Measurements from ENCODE around the gene PTGES3L. TPM values are rescaled to one million over a fixed set of nuclear protein-coding genes. Genes with fewer than 3 reads are reported as not detected.
A peak's percentile ranks its signal among the peaks of the same experiment; 100 is the strongest.

PTGES3L gene
- total and polyA plus RNA-seq, 2 of the 13 experiments (the other 11 are each of a cell fraction or from before 2014, with no cell fraction given) = 1.2 to 2.9 TPM

DNA sequence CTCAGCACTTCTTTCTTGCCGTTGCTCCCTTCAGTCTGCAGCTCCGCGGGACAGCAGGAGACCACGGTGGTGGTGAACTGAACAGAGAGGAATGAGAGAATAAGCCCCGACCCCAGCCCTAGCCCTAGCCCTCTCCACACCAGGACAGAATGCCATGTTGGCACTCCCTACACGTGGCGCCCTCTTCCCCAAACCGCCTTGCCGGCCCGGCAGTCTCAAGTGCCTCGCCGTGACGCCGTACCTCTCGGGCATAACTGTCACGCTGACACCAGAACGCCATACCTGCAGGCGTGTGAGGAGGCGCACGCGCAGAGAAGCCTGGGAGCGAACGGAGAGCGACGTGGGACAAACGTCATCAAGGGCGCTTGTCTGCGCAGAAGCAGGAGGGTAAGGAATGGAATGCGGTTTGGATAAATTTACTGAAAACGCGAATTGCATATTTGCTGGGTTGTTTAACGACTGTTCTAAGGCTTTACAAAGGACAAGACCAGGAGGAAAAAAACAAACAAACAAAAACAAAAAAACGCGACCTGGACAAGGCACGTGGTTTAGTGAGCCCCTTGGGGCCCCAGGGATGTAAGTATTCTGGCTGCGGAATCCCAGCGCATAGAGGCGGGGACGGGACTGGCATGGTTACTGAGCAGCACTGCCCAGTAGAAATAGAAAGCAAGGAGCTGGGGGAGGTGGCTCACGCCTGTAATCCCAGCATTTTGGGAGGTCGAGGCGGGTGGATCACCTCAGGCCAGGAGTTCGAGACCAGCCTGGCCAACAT is 15.5 kb downstream of the PTGES3L start, which contains the start of gene AARSD1 (continued):
- TF ChIP-seq, protein P1, sequence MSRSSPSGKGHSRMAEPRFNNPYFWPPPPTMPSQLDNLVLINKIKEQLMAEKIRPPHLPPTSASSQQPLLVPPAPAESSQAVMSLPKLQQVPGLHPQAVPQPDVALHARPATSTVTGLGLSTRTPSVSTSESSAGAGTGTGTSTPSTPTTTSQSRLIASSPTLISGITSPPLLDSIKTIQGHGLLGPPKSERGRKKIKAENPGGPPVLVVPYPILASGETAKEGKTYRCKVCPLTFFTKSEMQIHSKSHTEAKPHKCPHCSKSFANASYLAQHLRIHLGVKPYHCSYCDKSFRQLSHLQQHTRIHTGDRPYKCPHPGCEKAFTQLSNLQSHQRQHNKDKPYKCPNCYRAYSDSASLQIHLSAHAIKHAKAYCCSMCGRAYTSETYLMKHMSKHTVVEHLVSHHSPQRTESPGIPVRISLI (CRISPR knock-in tag; IDR thresholded peaks at IDR 0.05; ENCODE audit: borderline replicate concordance) = 0 out of 2 replicates have a peak, but pooled peaks have one; percentile 12
- TF ChIP-seq, protein P2, sequence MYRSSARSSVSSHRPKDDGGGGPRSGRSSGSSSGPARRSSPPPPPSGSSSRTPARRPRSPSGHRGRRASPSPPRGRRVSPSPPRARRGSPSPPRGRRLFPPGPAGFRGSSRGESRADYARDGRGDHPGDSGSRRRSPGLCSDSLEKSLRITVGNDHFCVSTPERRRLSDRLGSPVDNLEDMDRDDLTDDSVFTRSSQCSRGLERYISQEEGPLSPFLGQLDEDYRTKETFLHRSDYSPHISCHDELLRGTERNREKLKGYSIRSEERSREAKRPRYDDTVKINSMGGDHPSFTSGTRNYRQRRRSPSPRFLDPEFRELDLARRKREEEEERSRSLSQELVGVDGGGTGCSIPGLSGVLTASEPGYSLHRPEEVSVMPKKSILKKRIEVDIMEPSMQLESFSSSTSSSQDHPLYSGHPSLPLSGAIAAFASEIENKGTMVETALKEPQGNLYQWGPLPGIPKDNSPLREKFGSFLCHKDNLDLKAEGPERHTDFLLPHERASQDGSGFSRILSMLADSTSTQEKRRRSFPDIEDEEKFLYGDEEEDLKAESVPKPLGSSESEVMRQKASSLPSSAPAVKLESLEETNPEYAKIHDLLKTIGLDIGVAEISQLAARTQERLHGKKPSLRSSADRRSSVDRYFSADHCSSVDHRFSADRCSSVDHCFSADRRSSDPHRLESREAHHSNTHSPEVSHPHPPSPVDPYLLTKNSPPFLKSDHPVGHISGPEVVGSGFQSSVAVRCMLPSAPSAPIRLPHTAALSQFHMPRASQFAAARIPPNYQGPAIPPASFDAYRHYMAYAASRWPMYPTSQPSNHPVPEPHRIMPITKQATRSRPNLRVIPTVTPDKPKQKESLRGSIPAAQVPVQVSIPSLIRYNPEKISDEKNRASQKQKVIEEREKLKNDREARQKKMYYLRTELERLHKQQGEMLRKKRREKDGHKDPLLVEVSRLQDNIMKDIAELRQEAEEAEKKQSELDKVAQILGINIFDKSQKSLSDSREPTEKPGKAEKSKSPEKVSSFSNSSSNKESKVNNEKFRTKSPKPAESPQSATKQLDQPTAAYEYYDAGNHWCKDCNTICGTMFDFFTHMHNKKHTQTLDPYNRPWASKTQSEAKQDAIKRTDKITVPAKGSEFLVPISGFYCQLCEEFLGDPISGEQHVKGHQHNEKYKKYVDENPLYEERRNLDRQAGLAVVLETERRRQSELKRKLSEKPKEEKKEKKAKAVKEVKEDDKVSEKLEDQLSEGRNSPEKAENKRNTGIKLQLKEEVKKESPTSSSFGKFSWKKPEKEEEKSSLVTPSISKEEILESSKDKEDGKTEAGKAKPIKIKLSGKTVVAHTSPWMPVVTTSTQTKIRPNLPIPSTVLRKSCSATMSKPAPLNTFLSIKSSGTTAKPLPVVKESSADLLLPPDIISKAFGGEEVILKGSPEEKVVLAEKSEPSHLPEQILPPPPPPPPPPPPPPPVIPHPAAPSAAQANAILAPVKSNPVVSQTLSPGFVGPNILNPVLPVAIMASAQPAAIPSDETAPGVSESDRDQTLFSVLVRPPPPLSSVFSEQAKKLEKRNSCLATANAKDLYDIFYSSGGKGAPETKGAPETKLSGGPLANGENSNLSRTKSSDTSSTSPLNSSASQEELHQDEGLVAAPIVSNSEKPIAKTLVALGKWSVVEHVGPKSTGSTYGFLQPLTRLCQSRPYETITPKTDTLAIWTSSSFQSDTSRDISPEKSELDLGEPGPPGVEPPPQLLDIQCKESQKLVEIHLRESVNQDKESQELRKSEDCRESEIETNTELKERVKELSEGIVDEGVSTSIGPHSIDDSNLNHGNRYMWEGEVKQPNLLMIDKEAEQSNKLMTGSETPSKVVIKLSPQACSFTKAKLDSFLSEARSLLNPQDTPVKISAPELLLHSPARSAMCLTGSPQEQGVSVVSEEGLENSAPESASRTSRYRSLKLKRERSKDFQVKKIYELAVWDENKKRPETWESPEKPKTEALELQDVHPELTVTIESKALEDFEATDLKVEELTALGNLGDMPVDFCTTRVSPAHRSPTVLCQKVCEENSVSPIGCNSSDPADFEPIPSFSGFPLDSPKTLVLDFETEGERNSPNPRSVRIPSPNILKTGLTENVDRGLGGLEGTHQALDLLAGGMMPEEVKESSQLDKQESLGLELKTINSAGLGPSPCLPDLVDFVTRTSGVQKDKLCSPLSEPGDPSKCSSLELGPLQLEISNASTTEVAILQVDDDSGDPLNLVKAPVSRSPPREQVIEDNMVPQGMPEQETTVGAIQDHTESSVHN (CRISPR knock-in tag; IDR thresholded peaks at IDR 0.05) = no peak
- TF ChIP-seq HDAC2 (CRISPR knock-in tag; IDR thresholded peaks at IDR 0.05) = peak; percentile 58; the same call in 1 of the 2 replicates
- TF ChIP-seq ZMYM4 (CRISPR knock-in tag; IDR thresholded peaks at IDR 0.05) = no peak
- TF ChIP-seq KMT2A (CRISPR knock-in tag; IDR thresholded peaks at IDR 0.05) = peak; percentile 78
- TF ChIP-seq, protein P3, sequence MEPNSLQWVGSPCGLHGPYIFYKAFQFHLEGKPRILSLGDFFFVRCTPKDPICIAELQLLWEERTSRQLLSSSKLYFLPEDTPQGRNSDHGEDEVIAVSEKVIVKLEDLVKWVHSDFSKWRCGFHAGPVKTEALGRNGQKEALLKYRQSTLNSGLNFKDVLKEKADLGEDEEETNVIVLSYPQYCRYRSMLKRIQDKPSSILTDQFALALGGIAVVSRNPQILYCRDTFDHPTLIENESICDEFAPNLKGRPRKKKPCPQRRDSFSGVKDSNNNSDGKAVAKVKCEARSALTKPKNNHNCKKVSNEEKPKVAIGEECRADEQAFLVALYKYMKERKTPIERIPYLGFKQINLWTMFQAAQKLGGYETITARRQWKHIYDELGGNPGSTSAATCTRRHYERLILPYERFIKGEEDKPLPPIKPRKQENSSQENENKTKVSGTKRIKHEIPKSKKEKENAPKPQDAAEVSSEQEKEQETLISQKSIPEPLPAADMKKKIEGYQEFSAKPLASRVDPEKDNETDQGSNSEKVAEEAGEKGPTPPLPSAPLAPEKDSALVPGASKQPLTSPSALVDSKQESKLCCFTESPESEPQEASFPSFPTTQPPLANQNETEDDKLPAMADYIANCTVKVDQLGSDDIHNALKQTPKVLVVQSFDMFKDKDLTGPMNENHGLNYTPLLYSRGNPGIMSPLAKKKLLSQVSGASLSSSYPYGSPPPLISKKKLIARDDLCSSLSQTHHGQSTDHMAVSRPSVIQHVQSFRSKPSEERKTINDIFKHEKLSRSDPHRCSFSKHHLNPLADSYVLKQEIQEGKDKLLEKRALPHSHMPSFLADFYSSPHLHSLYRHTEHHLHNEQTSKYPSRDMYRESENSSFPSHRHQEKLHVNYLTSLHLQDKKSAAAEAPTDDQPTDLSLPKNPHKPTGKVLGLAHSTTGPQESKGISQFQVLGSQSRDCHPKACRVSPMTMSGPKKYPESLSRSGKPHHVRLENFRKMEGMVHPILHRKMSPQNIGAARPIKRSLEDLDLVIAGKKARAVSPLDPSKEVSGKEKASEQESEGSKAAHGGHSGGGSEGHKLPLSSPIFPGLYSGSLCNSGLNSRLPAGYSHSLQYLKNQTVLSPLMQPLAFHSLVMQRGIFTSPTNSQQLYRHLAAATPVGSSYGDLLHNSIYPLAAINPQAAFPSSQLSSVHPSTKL (CRISPR knock-in tag; IDR thresholded peaks at IDR 0.05) = peak; percentile 17; the same call in 1 of the 2 replicates
- peak; percentile 61; the same call in 1 of the 2 replicates for TF ChIP-seq DMAP1 (CRISPR knock-in tag; IDR thresholded peaks at IDR 0.05)
- TF ChIP-seq CBX5 (CRISPR knock-in tag; IDR thresholded peaks at IDR 0.05; ENCODE audit: borderline replicate concordance) = peak; percentile 55; the same call in 1 of the 2 replicates
- TF ChIP-seq HES4 (CRISPR knock-in tag; IDR thresholded peaks at IDR 0.05; ENCODE audit: borderline replicate concordance) = no peak
- TF ChIP-seq EEA1 (CRISPR knock-in tag; IDR thresholded peaks at IDR 0.05; ENCODE audit: borderline replicate concordance) = no peak
- TF ChIP-seq MXI1 (IDR thresholded peaks at IDR 0.05; ENCODE audit: borderline replicate concordance, low read depth, low read length) = peak; percentile 71; the same call in 1 of the 3 replicates
- no peak for TF ChIP-seq MZF1 (CRISPR knock-in tag; IDR thresholded peaks at IDR 0.05; ENCODE audit: borderline replicate concordance)

Data from HepG2 (cell line).